AG04449 (cell line): Measurements from ENCODE around the gene NFIX.

ENCODE experiments used
- CTCF ChIA-PET: fragments of 350-600 bp; formaldehyde crosslinking; extraction: SDS; loops from one replicate; lab custom pipeline; 2021; ENCODE audit warnings: antibody characterized with exemption; lab: Yijun Ruan, JAX
- POLR2A ChIA-PET: fragments of 400-600, 350-600 bp; formaldehyde crosslinking; extraction: SDS; loops from one replicate; lab custom pipeline; 2020; ENCODE audit warnings: antibody characterized with exemption, inconsistent platforms; lab: Yijun Ruan, JAX
- DNase-seq: peaks from one replicate; pipeline ENCODE4 v3.0.0-alpha.2; 2010; ENCODE audit warnings: low read depth, low spot score
- H3K4me3 ChIP-seq: 2 replicates; pipeline ENCODE4 v1.5.1; 2011; ENCODE audit warnings: low read depth, mild to moderate bottlenecking, control low read depth, low read length
- TF ChIP-seq, protein P1 (sequence below): IDR thresholded peaks from one replicate; pipeline ENCODE4 v1.5.1; 2011; ENCODE audit warnings: mild to moderate bottlenecking, moderate library complexity, low read length, control low read depth, inconsistent platforms; ENCODE audit not compliant: insufficient read depth; ENCODE audit errors: missing control alignments

NFIX gene

DNA sequence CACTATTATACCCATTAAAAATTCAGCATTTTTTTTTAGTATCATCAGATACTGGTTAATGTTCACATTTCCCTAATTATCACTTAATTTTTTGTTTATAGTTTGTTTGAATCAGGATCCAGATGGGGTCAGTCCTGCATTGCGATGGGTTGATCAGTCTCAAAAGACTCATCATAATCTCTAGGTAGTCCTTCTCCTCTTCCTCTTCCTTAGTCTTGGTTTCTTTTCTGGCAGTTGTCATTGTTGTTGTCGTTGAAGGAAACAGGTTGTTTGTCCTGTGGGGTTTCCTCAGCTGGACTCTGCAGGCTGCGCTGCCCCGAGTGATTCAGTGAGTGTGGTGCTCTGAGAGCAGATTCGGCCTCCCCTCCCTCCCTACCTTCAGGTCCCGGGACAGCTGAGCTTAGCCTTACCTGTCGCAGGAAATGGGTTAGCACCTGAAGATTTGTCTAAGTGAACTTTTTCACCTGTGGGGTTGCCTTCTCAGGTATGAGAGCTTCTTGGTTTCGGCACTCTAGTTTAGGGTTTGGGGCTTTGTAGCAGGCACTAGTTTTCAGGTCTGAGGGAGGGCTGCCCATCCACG is 34.1 kb downstream of the NFIX start:
- CTCF ChIA-PET, result interaction anchor here (0.9 to 15.0 kb wide), 12 partner anchors 7 to 64 kb away, joined by 3 to 427 read pairs (median 6); no protein-coding TSS in a partner anchor
- POLR2A ChIA-PET, result interaction anchor here (0.6 to 2.7 kb wide), 2 partner anchors 24 to 26 kb away, joined by 3 to 12 read pairs; no protein-coding TSS in a partner anchor
- no peak overlapping the region for H3K4me3 ChIP-seq
- TF ChIP-seq, protein P1, sequence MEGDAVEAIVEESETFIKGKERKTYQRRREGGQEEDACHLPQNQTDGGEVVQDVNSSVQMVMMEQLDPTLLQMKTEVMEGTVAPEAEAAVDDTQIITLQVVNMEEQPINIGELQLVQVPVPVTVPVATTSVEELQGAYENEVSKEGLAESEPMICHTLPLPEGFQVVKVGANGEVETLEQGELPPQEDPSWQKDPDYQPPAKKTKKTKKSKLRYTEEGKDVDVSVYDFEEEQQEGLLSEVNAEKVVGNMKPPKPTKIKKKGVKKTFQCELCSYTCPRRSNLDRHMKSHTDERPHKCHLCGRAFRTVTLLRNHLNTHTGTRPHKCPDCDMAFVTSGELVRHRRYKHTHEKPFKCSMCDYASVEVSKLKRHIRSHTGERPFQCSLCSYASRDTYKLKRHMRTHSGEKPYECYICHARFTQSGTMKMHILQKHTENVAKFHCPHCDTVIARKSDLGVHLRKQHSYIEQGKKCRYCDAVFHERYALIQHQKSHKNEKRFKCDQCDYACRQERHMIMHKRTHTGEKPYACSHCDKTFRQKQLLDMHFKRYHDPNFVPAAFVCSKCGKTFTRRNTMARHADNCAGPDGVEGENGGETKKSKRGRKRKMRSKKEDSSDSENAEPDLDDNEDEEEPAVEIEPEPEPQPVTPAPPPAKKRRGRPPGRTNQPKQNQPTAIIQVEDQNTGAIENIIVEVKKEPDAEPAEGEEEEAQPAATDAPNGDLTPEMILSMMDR, result no peak
- DNase-seq, result no peak

DNA sequence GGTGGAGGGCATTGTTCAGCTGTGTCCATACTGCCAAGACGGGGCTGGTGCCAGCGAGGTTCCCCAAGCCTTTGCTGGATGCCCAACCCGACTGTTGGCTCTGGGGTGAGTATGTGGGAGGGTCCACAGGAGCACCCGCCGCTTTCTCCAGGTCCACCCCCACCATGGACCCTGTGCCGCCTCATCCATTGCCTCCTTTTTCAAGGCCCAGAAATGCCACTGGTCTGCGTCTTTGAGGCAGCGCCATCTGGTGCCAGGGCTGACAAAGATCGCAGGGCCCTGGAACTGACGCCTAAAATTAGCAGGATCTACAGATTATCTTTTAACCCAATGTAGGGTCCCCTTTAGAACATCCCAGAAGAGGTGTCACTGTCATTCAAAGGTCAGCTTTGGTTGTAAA is 34.6 kb downstream of the NFIX start:
- TF ChIP-seq, protein P1, result peak; percentile 41
- ChIA-PET POLR2A (interaction anchor here (0.6 to 2.7 kb wide), 4 partner anchors 20 to 52 kb away, joined by 3 to 12 read pairs (median 4); no protein-coding TSS in a partner anchor), CTCF (interaction anchor here (0.8 to 15.0 kb wide), 10 partner anchors 7 to 64 kb away, joined by 3 to 427 read pairs (median 7); no protein-coding TSS in a partner anchor)
- DNase-seq, result no peak
- no peak overlapping the region for H3K4me3 ChIP-seq

DNA sequence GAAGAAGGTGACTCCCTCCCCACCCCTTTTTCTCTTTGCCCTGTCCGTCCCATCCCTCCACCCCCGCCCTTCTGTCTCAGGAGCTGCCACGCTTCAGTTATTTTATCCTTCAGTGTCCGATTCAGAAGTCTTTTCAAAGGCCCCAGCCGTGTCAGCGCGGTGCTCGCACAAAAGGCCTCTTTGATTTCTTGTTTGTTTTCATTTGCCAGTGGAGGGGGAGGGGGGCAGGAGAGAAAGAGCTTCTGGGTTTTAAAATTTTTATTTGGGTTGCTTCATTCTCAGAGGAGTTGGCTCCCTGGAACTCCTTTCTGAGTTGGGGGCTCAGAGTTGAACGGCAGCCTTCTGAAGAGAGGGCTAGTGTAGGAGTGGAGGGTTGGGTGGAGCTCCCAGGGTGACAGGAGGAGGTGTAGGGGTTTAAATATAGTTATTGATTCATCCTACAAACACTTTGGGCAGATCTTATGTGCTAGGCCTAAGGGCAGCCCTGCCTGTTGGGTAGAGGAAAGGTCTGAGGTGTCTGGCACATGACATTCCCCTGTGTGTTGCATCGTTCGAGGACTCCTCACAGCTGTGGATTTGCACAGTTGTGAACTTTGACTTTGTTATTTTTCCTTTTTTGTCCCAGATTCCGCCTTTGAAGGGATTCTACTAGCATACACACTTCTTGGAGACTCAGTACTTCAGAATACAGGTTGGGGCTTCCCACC is 36.8 kb downstream of the NFIX start:
- CTCF ChIA-PET, result interaction anchor here (0.7 to 15.0 kb wide), 11 partner anchors 9 to 288 kb away, joined by 3 to 427 read pairs (median 8); no protein-coding TSS in a partner anchor
- H3K4me3 ChIP-seq, result no peak overlapping the region
- POLR2A ChIA-PET, result interaction anchor here (0.6 to 1.1 kb wide), 4 partner anchors 10 to 68 kb away, joined by 3 to 8 read pairs (median 4); no protein-coding TSS in a partner anchor
- TF ChIP-seq, protein P1, result no peak
- no peak for DNase-seq

DNA sequence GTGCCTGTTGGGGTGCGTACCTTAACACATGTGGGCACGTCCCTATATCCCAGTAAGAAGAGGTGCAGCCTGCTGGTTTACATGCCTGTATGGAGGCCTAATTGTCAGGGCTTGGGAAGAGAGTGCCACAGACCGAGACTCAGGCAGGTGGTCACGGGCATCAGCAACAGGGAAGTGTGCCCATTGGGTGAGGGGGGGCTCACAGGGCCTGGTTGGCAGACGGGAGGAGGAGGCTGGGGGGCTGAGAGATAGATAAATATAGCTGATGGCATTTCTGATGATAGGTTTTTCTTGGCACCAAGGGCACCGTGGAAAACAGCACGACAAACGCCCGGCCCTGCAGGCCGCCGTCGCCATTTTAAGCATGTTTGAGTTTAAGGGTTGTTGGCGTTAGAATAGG is 37.6 kb downstream of the NFIX start:
- no peak overlapping the region for H3K4me3 ChIP-seq
- ChIA-PET POLR2A (interaction anchor here (1.1 to 1.6 kb wide), 4 partner anchors 9 to 29 kb away, joined by 4 to 8 read pairs (median 6); no protein-coding TSS in a partner anchor), CTCF (interaction anchor here (1.0 to 15.0 kb wide), 12 partner anchors 10 to 129 kb away, joined by 3 to 427 read pairs (median 8); no protein-coding TSS in a partner anchor)
- TF ChIP-seq, protein P1, result no peak
- DNase-seq, result no peak

DNA sequence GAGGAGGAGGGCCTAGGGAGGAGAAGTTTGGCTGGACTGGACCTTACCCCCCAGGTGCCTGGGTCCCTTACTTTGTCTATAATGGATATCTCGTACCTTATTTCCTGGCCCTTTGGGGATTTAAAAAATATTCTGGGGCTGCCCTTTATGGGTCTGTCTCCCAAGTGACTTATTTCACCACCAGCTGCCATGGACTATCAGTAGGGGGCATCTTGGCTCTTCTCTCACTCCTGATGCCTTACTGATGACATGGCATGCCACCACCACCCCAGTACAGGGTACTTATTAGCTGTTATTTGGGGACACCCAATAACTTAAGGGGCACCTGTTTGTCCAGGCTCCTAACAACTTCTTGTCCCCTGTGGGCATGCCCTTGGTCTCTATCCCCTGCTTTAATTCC is 38.0 kb downstream of the NFIX start:
- ChIA-PET CTCF (interaction anchor here (0.6 to 15.0 kb wide), 19 partner anchors 10 to 129 kb away, joined by 3 to 427 read pairs (median 7); no protein-coding TSS in a partner anchor), POLR2A (interaction anchor here (1.3 to 1.6 kb wide), 3 partner anchors 9 to 28 kb away, joined by 4 to 7 read pairs (median 6); no protein-coding TSS in a partner anchor)
- DNase-seq, result no peak
- H3K4me3 ChIP-seq, result no peak overlapping the region
- TF ChIP-seq, protein P1, result peak; percentile 39
